ENCODE measurements around the gene RBM19. TPM values are rescaled to one million over a fixed set of nuclear protein-coding genes. Genes with fewer than 3 reads are reported as not detected.

Gene RBM19
- polyA plus RNA-seq, 2 of the 4 experiments (the other 2 are of a cell fraction): 16.0 to 18.6 TPM

DNA sequence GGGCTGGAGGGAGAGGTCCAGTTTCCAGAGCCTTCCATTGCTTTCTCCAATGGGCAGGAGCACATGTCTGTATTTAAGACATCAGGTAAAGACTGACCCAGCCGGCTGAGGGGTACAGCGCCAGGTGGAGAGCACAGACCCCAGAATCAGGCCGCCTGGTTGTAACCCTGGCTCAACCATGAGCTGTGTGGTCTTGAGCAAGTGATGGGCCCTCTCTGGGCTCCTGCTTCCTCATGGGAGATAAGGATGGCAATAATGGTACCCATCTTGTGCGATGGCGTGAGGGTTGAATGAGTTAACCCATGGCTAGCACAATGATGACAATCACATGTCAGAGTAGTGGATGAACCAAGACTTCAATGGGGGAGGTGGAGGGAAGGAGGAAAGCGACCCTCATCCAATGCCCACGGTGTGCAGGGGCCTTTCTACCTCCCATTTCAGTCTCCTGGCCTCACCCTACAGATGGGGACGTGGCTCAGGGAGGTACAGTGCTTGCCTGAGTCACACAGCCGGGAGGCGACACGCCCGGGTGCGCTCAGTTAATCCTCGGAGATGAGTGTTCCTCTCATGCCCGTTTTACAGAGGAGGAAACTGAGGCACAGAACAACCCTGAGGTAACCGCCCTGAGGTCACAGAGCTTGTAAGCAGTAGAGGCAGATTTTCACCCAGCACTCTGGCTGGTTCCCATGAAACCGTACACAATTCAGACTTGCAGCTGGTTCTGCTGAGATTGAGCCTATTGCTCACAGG is 163.9 kb downstream of the RBM19 start (continued):
- no peak for TF ChIP-seq REST (IDR thresholded peaks at IDR 0.05)

DNA sequence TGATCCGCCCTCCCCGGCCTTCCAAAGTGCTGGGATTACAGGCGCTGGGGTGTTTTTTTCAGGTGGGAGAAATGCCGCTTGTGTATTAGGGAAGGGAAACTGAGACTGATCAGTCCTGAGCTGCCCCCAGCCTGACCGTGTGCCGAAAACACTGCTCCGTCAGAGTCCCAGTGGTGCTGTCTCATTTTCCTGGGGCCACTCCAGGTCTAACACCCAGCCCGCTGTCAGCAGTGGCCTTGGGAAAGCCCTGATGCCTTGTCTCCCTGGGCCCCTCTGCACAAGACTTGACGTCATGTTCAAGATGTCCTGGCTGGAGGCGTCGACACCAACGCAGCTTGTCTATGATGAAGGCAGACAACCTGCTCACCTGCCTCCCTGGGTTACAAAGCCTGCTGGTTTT is 165.9 kb downstream of the RBM19 start:
- CTCF ChIA-PET: no interaction called here
- H3K4me1 ChIP-seq: no peaks in the 10 kb centered on the region
- POLR2A ChIA-PET: no interaction called here

DNA sequence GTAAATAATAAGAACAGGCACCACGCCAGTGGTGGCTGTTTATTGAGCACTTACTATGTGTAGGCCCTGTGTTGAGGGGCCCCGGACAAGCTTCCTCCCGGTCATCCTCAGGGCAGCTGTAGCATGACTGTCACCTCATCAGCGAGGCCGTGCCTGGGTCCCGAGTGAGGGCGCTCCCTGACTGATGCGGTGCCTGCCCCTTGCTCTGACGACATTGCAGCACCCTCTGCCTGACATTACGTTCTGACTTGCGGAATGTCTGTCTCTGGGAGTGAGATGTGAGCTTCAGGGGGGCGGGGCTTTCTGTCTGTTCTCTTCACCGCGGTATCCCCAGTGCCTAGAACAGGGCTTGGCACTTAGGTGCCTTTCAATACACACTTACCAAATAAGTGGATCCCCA is 167.6 kb downstream of the RBM19 start:
- no peak for ATAC-seq
- ChIA-PET POLR2A (no interaction called here), CTCF (interaction anchor here (1.7 kb wide), 1 partner anchor 11 kb away, joined by 4 read pairs; no protein-coding TSS in a partner anchor)
- no peak for DNase-seq (ENCODE audit: low read depth in 1 of 2, low spot score in 1 of 2)
- Histone ChIP-seq H3K4me3 (no peak overlapping the region), H3K27ac (no peak overlapping the region), H3K4me1 (no peaks in the 10 kb centered on the region), H3K9me3 (no peaks in the 10 kb centered on the region), H3K4me2 (no peak overlapping the region)
- 84% methylated on average over 14 of the region's 14 CpGs for WGBS (ENCODE audit: missing lambda C conversion rate)
- FAIRE-seq: no peak
- no peak for TF ChIP-seq HOXB13 (CRISPR knock-in tag; IDR thresholded peaks at IDR 0.05; ENCODE audit: low read depth)
- TF ChIP-seq JUN (IDR thresholded peaks at IDR 0.05): no peak
- TF ChIP-seq EHF (CRISPR knock-in tag; IDR thresholded peaks at IDR 0.05): no peak
- no peak for TF ChIP-seq KDM1A (IDR thresholded peaks at IDR 0.05; ENCODE audit: low read depth)
- TF ChIP-seq, protein P1, sequence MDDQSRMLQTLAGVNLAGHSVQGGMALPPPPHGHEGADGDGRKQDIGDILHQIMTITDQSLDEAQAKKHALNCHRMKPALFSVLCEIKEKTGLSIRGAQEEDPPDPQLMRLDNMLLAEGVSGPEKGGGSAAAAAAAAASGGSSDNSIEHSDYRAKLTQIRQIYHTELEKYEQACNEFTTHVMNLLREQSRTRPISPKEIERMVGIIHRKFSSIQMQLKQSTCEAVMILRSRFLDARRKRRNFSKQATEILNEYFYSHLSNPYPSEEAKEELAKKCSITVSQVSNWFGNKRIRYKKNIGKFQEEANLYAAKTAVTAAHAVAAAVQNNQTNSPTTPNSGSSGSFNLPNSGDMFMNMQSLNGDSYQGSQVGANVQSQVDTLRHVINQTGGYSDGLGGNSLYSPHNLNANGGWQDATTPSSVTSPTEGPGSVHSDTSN (IDR thresholded peaks at IDR 0.05): no peak
- no peak for TF ChIP-seq SMC3 (IDR thresholded peaks at IDR 0.05)
- TF ChIP-seq MAX (IDR thresholded peaks at IDR 0.05): no peak
- TF ChIP-seq NPAS2 (CRISPR knock-in tag; IDR thresholded peaks at IDR 0.05; ENCODE audit: borderline replicate concordance): no peak
- TF ChIP-seq CHD4 (IDR thresholded peaks at IDR 0.05; ENCODE audit: borderline replicate concordance): no peak
- TF ChIP-seq JUNB (IDR thresholded peaks at IDR 0.05): no peak
- TF ChIP-seq MAZ (IDR thresholded peaks at IDR 0.05; ENCODE audit: borderline replicate concordance, low read depth, low read length): no peak
- TF ChIP-seq ELK1 (IDR thresholded peaks at IDR 0.05; ENCODE audit: low read depth, low read length): no peak
- TF ChIP-seq RFX5 (IDR thresholded peaks at IDR 0.05): no peak

More for the DNA sequence above, 165.9 kb downstream of the RBM19 start:
- FAIRE-seq (no peak), DNase-seq (ENCODE audit: low read depth in 1 of 2, low spot score in 1 of 2) (no peak), ATAC-seq (no peak)
- Histone ChIP-seq H3K4me2 (no peak overlapping the region), H3K4me3 (no peak overlapping the region), H3K27ac (no peak overlapping the region), H3K9me3 (no peaks in the 10 kb centered on the region)
- WGBS (ENCODE audit: missing lambda C conversion rate): 95% methylated on average over 11 of the region's 12 CpGs
- TF ChIP-seq SREBF2 (IDR thresholded peaks at IDR 0.05): no peak
- TF ChIP-seq NPAS2 (CRISPR knock-in tag; IDR thresholded peaks at IDR 0.05; ENCODE audit: borderline replicate concordance): no peak
- no peak for TF ChIP-seq ZC3H11A (IDR thresholded peaks at IDR 0.05)
- no peak for TF ChIP-seq HDAC2 (IDR thresholded peaks at IDR 0.05)
- TF ChIP-seq ZFP36 (IDR thresholded peaks at IDR 0.05; ENCODE audit: borderline replicate concordance, partially characterized antibody): no peak
- TF ChIP-seq CEBPB (IDR thresholded peaks at IDR 0.05): no peak
- no peak for TF ChIP-seq NFE2L2 (conservative IDR thresholded peaks at IDR 0.05; ENCODE audit: low read length)
- TF ChIP-seq, protein P2, sequence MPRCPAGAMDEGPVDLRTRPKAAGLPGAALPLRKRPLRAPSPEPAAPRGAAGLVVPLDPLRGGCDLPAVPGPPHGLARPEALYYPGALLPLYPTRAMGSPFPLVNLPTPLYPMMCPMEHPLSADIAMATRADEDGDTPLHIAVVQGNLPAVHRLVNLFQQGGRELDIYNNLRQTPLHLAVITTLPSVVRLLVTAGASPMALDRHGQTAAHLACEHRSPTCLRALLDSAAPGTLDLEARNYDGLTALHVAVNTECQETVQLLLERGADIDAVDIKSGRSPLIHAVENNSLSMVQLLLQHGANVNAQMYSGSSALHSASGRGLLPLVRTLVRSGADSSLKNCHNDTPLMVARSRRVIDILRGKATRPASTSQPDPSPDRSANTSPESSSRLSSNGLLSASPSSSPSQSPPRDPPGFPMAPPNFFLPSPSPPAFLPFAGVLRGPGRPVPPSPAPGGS (IDR thresholded peaks at IDR 0.05): no peak
- TF ChIP-seq RNF2 (IDR thresholded peaks at IDR 0.05; ENCODE audit: borderline replicate concordance, low read depth): no peak
- TF ChIP-seq, protein P3, sequence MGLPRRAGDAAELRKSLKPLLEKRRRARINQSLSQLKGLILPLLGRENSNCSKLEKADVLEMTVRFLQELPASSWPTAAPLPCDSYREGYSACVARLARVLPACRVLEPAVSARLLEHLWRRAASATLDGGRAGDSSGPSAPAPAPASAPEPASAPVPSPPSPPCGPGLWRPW (IDR thresholded peaks at IDR 0.05): no peak
- no peak for TF ChIP-seq RAD21 (conservative IDR thresholded peaks at IDR 0.05 in 1 of 2, IDR thresholded peaks at IDR 0.05 in 1 of 2)
- no peak for TF ChIP-seq TFCP2L1 (CRISPR knock-in tag; IDR thresholded peaks at IDR 0.05)
- TF ChIP-seq HOXB5 (CRISPR knock-in tag; IDR thresholded peaks at IDR 0.05): no peak
- TF ChIP-seq ZNF302 (CRISPR knock-in tag; IDR thresholded peaks at IDR 0.05): no peak
- TF ChIP-seq CBX2 (IDR thresholded peaks at IDR 0.05; ENCODE audit: borderline replicate concordance, low read depth): no peak
- no peak for TF ChIP-seq POLR2AphosphoS2 (conservative IDR thresholded peaks at IDR 0.05; ENCODE audit: low read length)
- no peak for TF ChIP-seq JUNB (IDR thresholded peaks at IDR 0.05)
- no peak for TF ChIP-seq MAX (IDR thresholded peaks at IDR 0.05)

All from A549 (cell line).